Tibial artery (tissue), 4 donors: ENCODE measurements around the gene PIWIL1.

Source experiments
- DNase-seq, 2 donors: peaks; one replicate each; pipeline ENCODE4 v3.0.0-alpha.2; 2019
- H3K27ac ChIP-seq, 2 donors: fragments of 200-600 bp; sonication (generic) in 1 of 2; 1 replicate in 1 of 2; 2 replicates in 1 of 2; pipeline ENCODE4 v1.5.1; 2018 to 2019; ENCODE audit warnings: mild to moderate bottlenecking in 1 of 2
- H3K27me3 ChIP-seq, 2 donors: fragments of 200-600 bp; sonication (generic) in 1 of 2; one replicate each; pipeline versions ENCODE4 v1.5.1 to v1.6.0; 2016 to 2019
- H3K36me3 ChIP-seq, 3 donors: fragments of 200-600 bp; sonication (generic) in 2 of 3; one replicate each; pipeline ENCODE4 v1.5.1; 2016 to 2019; ENCODE audit warnings: mild to moderate bottlenecking in 2 of 3
- H3K4me1 ChIP-seq, 4 donors: fragments of 200-600 bp; sonication (generic) in 2 of 4; 1 replicate in 3 of 4; 2 replicates in 1 of 4; pipeline ENCODE4 v1.5.1; 2016 to 2019
- H3K4me3 ChIP-seq, 2 donors: fragments of 200-600 bp; sonication (generic) in 1 of 2; 1 replicate in 1 of 2; 2 replicates in 1 of 2; pipeline ENCODE4 v1.5.1; 2018 to 2019; ENCODE audit warnings: mild to moderate bottlenecking in 2 of 2
- H3K9me3 ChIP-seq, 3 donors: fragments of 200-600 bp; sonication (generic) in 1 of 3; one replicate each; pipeline ENCODE4 v1.5.1; 2016 to 2019
- CTCF ChIP-seq, 2 experiments: fragments of 200-600 bp in 1 of 2; fragments of 450-650 bp in 1 of 2; IDR thresholded peaks; one replicate each; pipeline ENCODE4 v1.5.1; 2017 to 2019; ENCODE audit warnings: antibody characterized with exemption in 2 of 2, mild to moderate bottlenecking in 1 of 2, moderate library complexity in 1 of 2
- intact Hi-C: fragments of 100-400 bp; cut with DNase I; formaldehyde crosslinking; loops from one replicate; pipeline ENCODE4 v1.15.0; 2023; ENCODE audit warnings: low total_unique reads

PIWIL1 gene

DNA sequence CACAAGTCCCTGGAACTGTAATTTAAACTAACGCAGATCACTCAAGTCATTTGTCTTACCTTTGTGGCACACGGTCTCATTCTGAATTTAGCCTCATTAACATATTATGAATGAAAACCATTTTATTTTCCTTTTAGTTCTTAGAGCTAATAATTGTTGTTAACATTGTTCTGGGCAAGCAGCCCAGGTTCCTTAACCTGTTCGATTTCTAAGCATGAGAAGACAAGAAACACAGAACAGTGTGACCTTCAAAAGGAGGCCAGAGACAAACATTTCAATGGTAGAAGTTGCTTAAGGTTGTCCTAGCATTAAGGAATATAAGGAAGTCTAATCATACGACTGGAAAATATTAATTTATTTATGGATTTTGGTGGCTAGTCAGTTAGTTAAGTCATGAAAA is 35.2 kb downstream of the PIWIL1 start:
- peaks cover 0 to 3% of the 10 kb centered on the region in 2 donors for H3K27me3 ChIP-seq
- intact Hi-C loops = no loop called here
- no peaks in the 10 kb centered on the region for H3K4me1 ChIP-seq
- no peak overlapping the region for H3K27ac ChIP-seq
- H3K36me3 ChIP-seq = no peaks in the 10 kb centered on the region
- no peaks in the 10 kb centered on the region for H3K9me3 ChIP-seq
- TF ChIP-seq CTCF (IDR thresholded peaks at IDR 0.05) = no peak
- DNase-seq = no peak
- no peak overlapping the region for H3K4me3 ChIP-seq

- intact Hi-C loops = no loop called here
- no peaks in the 10 kb centered on the region for H3K9me3 ChIP-seq
- DNase-seq = no peak
Observed at GRCh38 chr12:130374083-130374482, 36.4 kb downstream of the PIWIL1 start.

GRCh38 chr12:130375296-130376287 is 37.9 kb downstream of the PIWIL1 start:
- Histone ChIP-seq H3K4me3 (no peak overlapping the region), H3K36me3 (no peaks in the 10 kb centered on the region), H3K9me3 (no peaks in the 10 kb centered on the region), H3K4me1 (no peaks in the 10 kb centered on the region), H3K27me3 (peaks cover 0 to 3% of the 10 kb centered on the region in 2 donors), H3K27ac (no peak overlapping the region)
- intact Hi-C loops = no loop called here
- no peak for DNase-seq
- TF ChIP-seq CTCF (IDR thresholded peaks at IDR 0.05) = no peak

More at GRCh38 chr12:130374083-130374482, 36.4 kb downstream of the PIWIL1 start:
- no peaks in the 10 kb centered on the region for H3K4me1 ChIP-seq
- TF ChIP-seq CTCF (IDR thresholded peaks at IDR 0.05) = no peak
- H3K27ac ChIP-seq = no peak overlapping the region
- peaks cover 0 to 3% of the 10 kb centered on the region in 2 donors for H3K27me3 ChIP-seq
- H3K36me3 ChIP-seq = no peaks in the 10 kb centered on the region
- H3K4me3 ChIP-seq = no peak overlapping the region

- Histone ChIP-seq H3K27ac (no peak overlapping the region), H3K4me3 (no peak overlapping the region), H3K36me3 (no peaks in the 10 kb centered on the region), H3K9me3 (no peaks in the 10 kb centered on the region), H3K27me3 (no peaks in the 10 kb centered on the region), H3K4me1 (no peaks in the 10 kb centered on the region)
- intact Hi-C loops = no loop called here
- no peak for DNase-seq
- TF ChIP-seq CTCF (IDR thresholded peaks at IDR 0.05) = no peak
Observed at GRCh38 chr12:130382818-130383217, 45.1 kb downstream of the PIWIL1 start.

GRCh38 chr12:130384234-130384633 is 46.5 kb downstream of the PIWIL1 start:
- no peak for TF ChIP-seq CTCF (IDR thresholded peaks at IDR 0.05)
- intact Hi-C loops = no loop called here
- no peak overlapping the region for H3K4me3 ChIP-seq

More at GRCh38 chr12:130384234-130384633, 46.5 kb downstream of the PIWIL1 start:
- Histone ChIP-seq H3K27ac (no peak overlapping the region), H3K36me3 (no peaks in the 10 kb centered on the region), H3K9me3 (no peaks in the 10 kb centered on the region), H3K4me1 (no peaks in the 10 kb centered on the region), H3K27me3 (no peaks in the 10 kb centered on the region)
- no peak for DNase-seq
